Prostate gland (tissue), 2 donors: ENCODE data around the gene NARS2. TPM values are rescaled to one million over a fixed set of nuclear protein-coding genes. Genes with fewer than 3 reads are reported as not detected.

ENCODE experiments used
- DNase-seq: peaks from one replicate; pipeline ENCODE4 v3.0.0-alpha.2; 2019; ENCODE audit warnings: low spot score
- H3K27ac ChIP-seq, 2 donors: fragments of 200-600 bp; sonication (generic); 2 replicates each; pipeline ENCODE4 v1.5.1; 2017 to 2019
- H3K27me3 ChIP-seq: fragments of 200-600 bp; sonication (generic); replicated peaks from 2 replicates; pipeline ENCODE4 v1.5.1; 2019; ENCODE audit not compliant: insufficient read depth
- H3K36me3 ChIP-seq, 2 donors: fragments of 200-600 bp; sonication (generic); 1 replicate in 1 of 2; 2 replicates in 1 of 2; pipeline versions ENCODE4 v1.5.1 to v1.8.1; 2017 to 2019
- H3K4me1 ChIP-seq: fragments of 200-600 bp; sonication (generic); replicated peaks from 2 replicates; pipeline ENCODE4 v1.5.1; 2019
- H3K4me3 ChIP-seq, 2 donors: fragments of 200-600 bp; sonication (generic); 2 replicates each; pipeline ENCODE4 v1.5.1; 2017 to 2019
- H3K9me3 ChIP-seq: fragments of 200-600 bp; sonication (generic); 2 replicates; pipeline ENCODE4 v1.5.1; 2017
- POLR2A ChIP-seq: fragments of 450-650 bp; IDR thresholded peaks from one replicate; pipeline ENCODE4 v1.6.1; 2016; ENCODE audit warnings: antibody characterized with exemption, mild to moderate bottlenecking
- POLR2AphosphoS5 ChIP-seq: sonication (generic); formaldehyde crosslinking; IDR thresholded peaks from one replicate; pipeline ENCODE4 v1.6.1; 2017; ENCODE audit warnings: antibody characterized with exemption
- WGBS: methylation state at CpG from one replicate; pipeline ENCODE4 v1.1.5; 2018; 5-methylcytosine and 5-hydroxymethylcytosine counted together
- intact Hi-C: fragments of 100-400 bp; cut with DNase I; formaldehyde crosslinking; loops from one replicate; pipeline ENCODE4 v1.14.2; 2022
- total RNA-seq, 2 donors: library from RNA; depleted of rRNA; stranded (reverse); fragments of >200 nt; gene quantifications; one replicate each; pipeline ENCODE4 v1.1.0, GENCODE V29; 2016
- TF ChIP-seq, protein P1 (sequence below), 4 experiments: fragments of 200-600 bp in 2 of 4; fragments of 450-650 bp in 2 of 4; sonication (generic) in 2 of 4; IDR thresholded peaks; 1 replicate in 3 of 4; 2 replicates in 1 of 4; pipeline ENCODE4 v1.5.1; 2016 to 2019; ENCODE audit warnings: antibody characterized with exemption in 4 of 4, mild to moderate bottlenecking in 2 of 4, moderate library complexity in 2 of 4

The NARS2 gene
- total RNA-seq, 2 donors from 2014 or later: 21.8 to 25.2 TPM

GRCh38 chr11:78441956-78442355 is 132.7 kb downstream of the NARS2 start:
- Histone ChIP-seq H3K4me3 (no peak overlapping the region), H3K27me3 (no peaks in the 10 kb centered on the region), H3K9me3 (no peaks in the 10 kb centered on the region), H3K27ac (no peak overlapping the region), H3K4me1 (no peaks in the 10 kb centered on the region), H3K36me3 (no peaks in the 10 kb centered on the region)
- DNase-seq: no peak
- intact Hi-C loops: no loop called here
- no peak for TF ChIP-seq POLR2AphosphoS5
- TF ChIP-seq, protein P1, sequence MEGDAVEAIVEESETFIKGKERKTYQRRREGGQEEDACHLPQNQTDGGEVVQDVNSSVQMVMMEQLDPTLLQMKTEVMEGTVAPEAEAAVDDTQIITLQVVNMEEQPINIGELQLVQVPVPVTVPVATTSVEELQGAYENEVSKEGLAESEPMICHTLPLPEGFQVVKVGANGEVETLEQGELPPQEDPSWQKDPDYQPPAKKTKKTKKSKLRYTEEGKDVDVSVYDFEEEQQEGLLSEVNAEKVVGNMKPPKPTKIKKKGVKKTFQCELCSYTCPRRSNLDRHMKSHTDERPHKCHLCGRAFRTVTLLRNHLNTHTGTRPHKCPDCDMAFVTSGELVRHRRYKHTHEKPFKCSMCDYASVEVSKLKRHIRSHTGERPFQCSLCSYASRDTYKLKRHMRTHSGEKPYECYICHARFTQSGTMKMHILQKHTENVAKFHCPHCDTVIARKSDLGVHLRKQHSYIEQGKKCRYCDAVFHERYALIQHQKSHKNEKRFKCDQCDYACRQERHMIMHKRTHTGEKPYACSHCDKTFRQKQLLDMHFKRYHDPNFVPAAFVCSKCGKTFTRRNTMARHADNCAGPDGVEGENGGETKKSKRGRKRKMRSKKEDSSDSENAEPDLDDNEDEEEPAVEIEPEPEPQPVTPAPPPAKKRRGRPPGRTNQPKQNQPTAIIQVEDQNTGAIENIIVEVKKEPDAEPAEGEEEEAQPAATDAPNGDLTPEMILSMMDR (IDR thresholded peaks at IDR 0.05): no peak
- TF ChIP-seq POLR2A: no peak
- WGBS: 61% methylated on average over 4 of the region's 4 CpGs

GRCh38 chr11:78438298-78438975 is 136.2 kb downstream of the NARS2 start:
- no peak for TF ChIP-seq POLR2A
- no peak for TF ChIP-seq POLR2AphosphoS5
- TF ChIP-seq, protein P1 (IDR thresholded peaks at IDR 0.05): no peak
- Histone ChIP-seq H3K27me3 (no peaks in the 10 kb centered on the region), H3K9me3 (no peaks in the 10 kb centered on the region), H3K4me3 (no peak overlapping the region), H3K27ac (no peak overlapping the region), H3K4me1 (no peaks in the 10 kb centered on the region), H3K36me3 (no peaks in the 10 kb centered on the region)
- no peak for DNase-seq
- WGBS: 73% methylated on average over 5 of the region's 5 CpGs
- intact Hi-C loops: no loop called here

DNA sequence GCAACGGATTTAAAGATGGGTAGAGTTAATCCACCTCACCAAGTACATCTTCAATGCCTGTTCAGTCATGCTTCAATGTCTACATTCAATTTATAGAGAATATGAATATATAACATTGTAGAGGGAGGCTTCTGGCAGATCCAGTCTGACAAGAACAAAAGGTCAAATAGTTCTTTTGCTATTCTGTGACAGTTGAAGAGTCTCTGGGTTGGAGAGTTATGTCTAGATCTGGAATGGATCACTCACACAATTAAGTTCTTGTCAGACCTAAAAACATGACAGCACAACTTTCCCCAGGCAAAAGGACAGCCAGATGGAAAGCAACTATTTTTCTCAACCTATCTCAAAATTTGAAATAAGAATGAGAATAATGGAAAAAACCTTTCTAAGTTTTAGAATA is 141.7 kb downstream of the NARS2 start:
- DNase-seq: no peak
- Histone ChIP-seq H3K36me3 (no peaks in the 10 kb centered on the region), H3K4me1 (no peaks in the 10 kb centered on the region), H3K27ac (no peak overlapping the region), H3K9me3 (no peaks in the 10 kb centered on the region), H3K4me3 (no peak overlapping the region), H3K27me3 (no peaks in the 10 kb centered on the region)
- TF ChIP-seq, protein P1 (IDR thresholded peaks at IDR 0.05): no peak
- TF ChIP-seq POLR2A (no peak), POLR2AphosphoS5 (no peak)
- 53% methylated on average over 1 of the region's 1 CpG for WGBS
- intact Hi-C loops: no loop called here

DNA sequence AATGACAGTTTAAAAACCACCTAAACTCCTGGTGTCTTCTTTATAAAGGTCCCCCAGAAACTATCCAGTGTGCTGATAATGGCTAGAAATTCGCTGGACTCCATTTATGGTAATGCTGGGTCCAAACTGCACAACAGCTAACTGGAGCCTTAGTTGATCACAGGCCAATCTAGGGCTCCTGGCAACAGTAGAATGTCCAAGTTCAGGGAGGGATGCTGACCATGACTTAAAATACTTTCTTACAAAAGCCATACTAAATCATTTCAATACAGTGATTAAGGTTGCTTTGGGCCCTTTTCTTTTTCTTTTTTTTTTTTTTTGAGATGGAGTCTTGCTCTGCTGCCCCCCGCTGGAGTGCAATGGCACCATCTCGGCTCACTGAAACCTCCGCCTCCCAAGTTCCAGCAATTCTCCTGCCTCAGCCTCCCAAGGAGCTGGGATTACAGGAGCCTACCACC is 142.6 kb downstream of the NARS2 start:
- intact Hi-C loops: no loop called here
- Histone ChIP-seq H3K27ac (no peak overlapping the region), H3K4me1 (no peaks in the 10 kb centered on the region), H3K27me3 (no peaks in the 10 kb centered on the region), H3K36me3 (no peaks in the 10 kb centered on the region), H3K9me3 (no peaks in the 10 kb centered on the region), H3K4me3 (no peak overlapping the region)
- 87% methylated on average over 4 of the region's 4 CpGs for WGBS
- no peak for TF ChIP-seq POLR2A
- TF ChIP-seq, protein P1 (IDR thresholded peaks at IDR 0.05): peak in 1 of 4 experiments; percentile 16
- TF ChIP-seq POLR2AphosphoS5: no peak
- DNase-seq: no peak

DNA sequence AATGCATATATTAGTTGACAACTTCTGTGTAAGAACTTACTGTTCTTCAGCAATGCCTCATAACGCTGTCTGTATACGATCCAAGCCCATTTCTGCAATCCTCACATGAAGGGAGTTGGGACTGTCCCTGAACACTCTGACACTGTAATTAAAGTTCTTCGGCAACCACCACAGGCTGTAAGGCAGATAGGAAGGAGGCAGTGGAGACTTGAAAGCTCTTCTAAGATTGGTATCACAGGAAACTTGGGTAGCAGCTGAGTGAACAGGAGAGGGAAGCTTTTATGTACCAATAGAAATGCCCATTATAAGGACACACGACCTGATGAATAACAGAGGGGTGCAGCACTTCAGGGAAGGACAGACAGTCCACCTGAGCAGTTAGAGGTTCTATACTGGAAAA is 145.0 kb downstream of the NARS2 start:
- Histone ChIP-seq H3K27ac (no peak overlapping the region), H3K4me1 (no peaks in the 10 kb centered on the region), H3K36me3 (no peaks in the 10 kb centered on the region), H3K9me3 (no peaks in the 10 kb centered on the region), H3K27me3 (no peaks in the 10 kb centered on the region), H3K4me3 (no peak overlapping the region)
- WGBS: 65% methylated on average over 4 of the region's 4 CpGs
- no peak for DNase-seq
- intact Hi-C loops: no loop called here
- TF ChIP-seq POLR2AphosphoS5 (no peak), POLR2A (no peak)
- TF ChIP-seq, protein P1 (IDR thresholded peaks at IDR 0.05): no peak
